Measurements from ENCODE around the gene TBC1D22A.

The TBC1D22A gene

DNA sequence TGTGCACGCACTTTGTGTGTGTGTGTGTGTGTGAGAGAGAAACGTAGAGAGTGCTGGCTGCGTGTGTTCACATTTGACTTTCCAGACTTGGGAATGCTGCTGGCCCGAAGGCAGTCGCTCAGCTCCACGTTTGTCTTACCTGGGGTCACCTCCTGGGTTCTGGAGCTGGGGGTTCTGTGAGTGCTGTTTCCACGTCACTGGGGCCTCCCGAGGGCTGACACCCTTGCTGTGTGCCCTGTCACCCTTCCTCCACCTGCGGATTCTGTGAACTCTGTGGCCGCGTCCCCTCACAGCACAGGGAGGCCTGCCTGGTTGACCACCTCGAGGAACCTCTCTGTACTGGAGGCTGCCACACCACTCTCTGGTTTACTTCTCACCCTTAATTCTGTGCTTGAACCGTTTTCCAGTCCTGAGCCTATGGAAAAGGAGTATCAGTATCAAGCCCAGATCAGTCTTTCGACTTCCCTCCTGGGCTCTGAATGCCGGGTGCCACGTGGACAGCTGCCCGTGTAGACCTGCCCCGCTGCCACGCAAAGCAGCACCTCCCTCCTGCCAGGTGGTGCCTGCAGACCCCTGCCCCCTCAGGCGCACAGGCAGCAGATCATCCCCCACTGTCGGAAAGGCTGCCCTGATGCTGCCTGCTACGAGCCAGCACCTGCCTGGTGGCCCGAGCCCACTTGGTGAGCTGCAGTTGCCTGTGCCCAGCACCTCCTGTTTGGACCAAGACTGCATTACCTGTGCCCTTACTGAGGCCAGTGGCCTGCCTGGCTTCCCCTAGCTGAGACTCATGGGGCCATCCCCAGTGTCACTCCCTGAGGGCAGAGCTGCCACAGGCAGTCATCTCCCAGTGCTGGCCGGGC is 233.3 kb downstream of the TBC1D22A start:
- TF ChIP-seq, protein P1, sequence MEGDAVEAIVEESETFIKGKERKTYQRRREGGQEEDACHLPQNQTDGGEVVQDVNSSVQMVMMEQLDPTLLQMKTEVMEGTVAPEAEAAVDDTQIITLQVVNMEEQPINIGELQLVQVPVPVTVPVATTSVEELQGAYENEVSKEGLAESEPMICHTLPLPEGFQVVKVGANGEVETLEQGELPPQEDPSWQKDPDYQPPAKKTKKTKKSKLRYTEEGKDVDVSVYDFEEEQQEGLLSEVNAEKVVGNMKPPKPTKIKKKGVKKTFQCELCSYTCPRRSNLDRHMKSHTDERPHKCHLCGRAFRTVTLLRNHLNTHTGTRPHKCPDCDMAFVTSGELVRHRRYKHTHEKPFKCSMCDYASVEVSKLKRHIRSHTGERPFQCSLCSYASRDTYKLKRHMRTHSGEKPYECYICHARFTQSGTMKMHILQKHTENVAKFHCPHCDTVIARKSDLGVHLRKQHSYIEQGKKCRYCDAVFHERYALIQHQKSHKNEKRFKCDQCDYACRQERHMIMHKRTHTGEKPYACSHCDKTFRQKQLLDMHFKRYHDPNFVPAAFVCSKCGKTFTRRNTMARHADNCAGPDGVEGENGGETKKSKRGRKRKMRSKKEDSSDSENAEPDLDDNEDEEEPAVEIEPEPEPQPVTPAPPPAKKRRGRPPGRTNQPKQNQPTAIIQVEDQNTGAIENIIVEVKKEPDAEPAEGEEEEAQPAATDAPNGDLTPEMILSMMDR (IDR thresholded peaks at IDR 0.05; ENCODE audit: low read length) = no peak
- TF ChIP-seq EZH2phosphoT487 (IDR thresholded peaks at IDR 0.05; ENCODE audit: low read length) = no peak
- Histone ChIP-seq H3K27me3 (replicated peaks; ENCODE audit: insufficient read depth, low read length) (no peaks in the 10 kb centered on the region), H2AFZ (ENCODE audit: low read length) (no peak overlapping the region), H3K79me2 (ENCODE audit: low read length) (no peaks in the 10 kb centered on the region), H3K4me3 (ENCODE audit: low read length) (no peak overlapping the region), H3K9ac (ENCODE audit: low read length) (no peak overlapping the region), H3K9me2 (replicated peaks; ENCODE audit: insufficient read depth, low read length) (no peaks in the 10 kb centered on the region), H4K20me1 (ENCODE audit: insufficient read depth, low read length) (no peaks in the 10 kb centered on the region), H3K4me2 (ENCODE audit: low read depth, low read length) (no peak overlapping the region), H3K4me1 (ENCODE audit: low read length) (peaks cover 8% of the 10 kb centered on the region; the same call in 1 of the 2 replicates), H3F3A (ENCODE audit: insufficient read depth, low read length) (0 out of 2 replicates have a peak, but pooled peaks cover under 1% of the 10 kb centered on the region), H3K27ac (ENCODE audit: low read length) (no peak overlapping the region), H3K36me3 (replicated peaks; ENCODE audit: insufficient read depth, low read length) (no peaks in the 10 kb centered on the region), H3K9me3 (replicated peaks; ENCODE audit: insufficient read depth, low read length) (no peaks in the 10 kb centered on the region)
- no peak for DNase-seq

DNA sequence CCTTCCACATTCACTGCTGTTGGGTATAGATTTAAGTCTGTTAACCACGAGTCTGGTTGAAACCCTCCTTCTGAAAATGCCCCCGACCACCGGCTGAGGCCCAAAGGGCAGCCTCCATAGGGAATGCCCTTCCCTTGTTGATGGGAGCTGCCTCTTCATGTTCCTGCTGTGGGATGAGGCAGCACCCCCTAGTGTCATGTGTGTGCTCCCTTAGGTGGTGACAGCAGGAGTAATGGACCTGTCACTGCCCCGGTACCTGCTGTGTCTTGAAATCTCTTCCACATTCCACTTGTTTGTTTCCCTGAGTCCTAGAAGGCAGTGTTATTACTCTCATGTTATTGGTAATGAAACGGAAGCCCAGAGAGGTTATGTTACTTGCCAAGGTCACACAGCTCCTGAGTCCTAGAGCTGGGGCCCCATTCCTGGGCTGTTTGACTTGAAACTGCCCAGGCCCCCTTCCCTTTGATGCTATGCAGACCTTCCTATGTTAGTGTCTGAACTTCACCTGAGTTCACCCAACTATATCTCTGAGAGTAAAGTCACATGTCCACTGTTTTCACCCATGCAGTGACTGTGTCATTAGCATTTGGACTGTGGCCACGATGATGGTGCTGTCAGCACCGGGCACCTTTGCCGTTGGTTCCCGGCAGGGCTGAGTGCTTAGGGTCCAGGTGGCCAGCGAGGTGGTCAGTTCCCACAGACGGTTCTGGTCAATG is 234.3 kb downstream of the TBC1D22A start:
- no peak overlapping the region for H3K4me3 ChIP-seq (ENCODE audit: low read length)
- H3K27ac ChIP-seq (ENCODE audit: low read length) = no peak overlapping the region
- peaks cover 9% of the 10 kb centered on the region; the same call in 1 of the 2 replicates for H3F3A ChIP-seq (ENCODE audit: insufficient read depth, low read length)
- H3K9me2 ChIP-seq (replicated peaks; ENCODE audit: insufficient read depth, low read length) = no peaks in the 10 kb centered on the region
- no peaks in the 10 kb centered on the region for H4K20me1 ChIP-seq (ENCODE audit: insufficient read depth, low read length)
- H3K9ac ChIP-seq (ENCODE audit: low read length) = no peak overlapping the region
- no peak overlapping the region for H2AFZ ChIP-seq (ENCODE audit: low read length)
- H3K9me3 ChIP-seq (replicated peaks; ENCODE audit: insufficient read depth, low read length) = no peaks in the 10 kb centered on the region
- no peak for DNase-seq
- TF ChIP-seq, protein P1 (IDR thresholded peaks at IDR 0.05; ENCODE audit: low read length) = 0 out of 2 replicates have a peak, but pooled peaks have one; percentile 7
- no peak for TF ChIP-seq EZH2 (optimal IDR thresholded peaks at IDR 0.05; ENCODE audit: low read depth, low read length)
- H3K4me2 ChIP-seq (ENCODE audit: low read depth, low read length) = no peak overlapping the region
- H3K27me3 ChIP-seq (replicated peaks; ENCODE audit: insufficient read depth, low read length) = no peaks in the 10 kb centered on the region
- H3K36me3 ChIP-seq (replicated peaks; ENCODE audit: insufficient read depth, low read length) = no peaks in the 10 kb centered on the region
- H3K79me2 ChIP-seq (ENCODE audit: low read length) = no peaks in the 10 kb centered on the region
- peaks cover 8% of the 10 kb centered on the region; the same call in 1 of the 2 replicates for H3K4me1 ChIP-seq (ENCODE audit: low read length)

DNA sequence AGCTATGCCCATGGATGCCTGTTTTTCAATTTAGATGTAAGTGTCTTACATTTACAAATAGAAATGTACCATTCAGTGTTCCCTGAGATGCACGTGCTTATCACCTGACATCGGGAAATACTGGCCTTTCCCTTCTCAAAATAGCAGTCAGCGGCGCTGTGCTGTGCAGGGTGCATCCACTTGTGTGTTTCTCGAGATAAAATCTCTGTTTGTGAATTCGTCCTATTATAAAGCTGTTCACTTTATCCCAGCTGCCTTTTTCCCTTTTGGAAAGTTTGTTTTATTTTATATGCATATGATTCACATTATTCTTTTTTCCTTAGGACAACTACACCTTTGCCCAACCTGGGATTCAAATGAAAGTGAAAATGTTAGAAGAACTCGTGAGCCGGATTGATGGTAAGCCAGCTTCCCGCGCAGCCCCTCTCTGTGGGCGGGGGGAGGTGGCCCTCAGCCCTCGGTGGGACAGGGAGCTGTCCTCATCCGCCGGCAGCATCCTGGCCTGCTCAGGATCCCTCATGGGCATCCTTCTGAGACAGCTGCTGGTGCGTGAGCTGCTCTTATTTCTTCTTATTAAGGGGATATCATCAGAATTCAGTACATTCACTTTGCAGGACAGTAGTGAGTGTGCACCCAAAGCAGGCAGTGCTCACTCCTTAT is 235.0 kb downstream of the TBC1D22A start:
- no peaks in the 10 kb centered on the region for H3K27me3 ChIP-seq (replicated peaks; ENCODE audit: insufficient read depth, low read length)
- H3K27ac ChIP-seq (ENCODE audit: low read length) = no peak overlapping the region
- TF ChIP-seq, protein P1 (IDR thresholded peaks at IDR 0.05; ENCODE audit: low read length) = no peak
- no peak for TF ChIP-seq EZH2 (optimal IDR thresholded peaks at IDR 0.05; ENCODE audit: low read depth, low read length)
- no peak for TF ChIP-seq EZH2phosphoT487 (IDR thresholded peaks at IDR 0.05; ENCODE audit: low read length)
- no peaks in the 10 kb centered on the region for H3K9me3 ChIP-seq (replicated peaks; ENCODE audit: insufficient read depth, low read length)
- H3K9me2 ChIP-seq (replicated peaks; ENCODE audit: insufficient read depth, low read length) = no peaks in the 10 kb centered on the region
- H4K20me1 ChIP-seq (ENCODE audit: insufficient read depth, low read length) = no peaks in the 10 kb centered on the region
- H3K4me1 ChIP-seq (ENCODE audit: low read length) = peaks cover 8% of the 10 kb centered on the region; the same call in 1 of the 2 replicates
- H3K4me3 ChIP-seq (ENCODE audit: low read length) = no peak overlapping the region
- H2AFZ ChIP-seq (ENCODE audit: low read length) = no peak overlapping the region
- H3F3A ChIP-seq (ENCODE audit: insufficient read depth, low read length) = peaks cover 9% of the 10 kb centered on the region; the same call in 1 of the 2 replicates
- H3K79me2 ChIP-seq (ENCODE audit: low read length) = 0 out of 2 replicates have a peak, but pooled peaks cover 3% of the 10 kb centered on the region
- H3K9ac ChIP-seq (ENCODE audit: low read length) = no peak overlapping the region
- DNase-seq = no peak
- no peaks in the 10 kb centered on the region for H3K36me3 ChIP-seq (replicated peaks; ENCODE audit: insufficient read depth, low read length)
- H3K4me2 ChIP-seq (ENCODE audit: low read depth, low read length) = no peak overlapping the region
